ENCODE data around the gene SLC35F3. TPM values are rescaled to one million over a fixed set of nuclear protein-coding genes. Genes with fewer than 3 reads are reported as not detected.

SLC35F3 gene
- total and polyA plus RNA-seq, 2 experiments from 2014 or later = 1.0 to 3.2 TPM

DNA sequence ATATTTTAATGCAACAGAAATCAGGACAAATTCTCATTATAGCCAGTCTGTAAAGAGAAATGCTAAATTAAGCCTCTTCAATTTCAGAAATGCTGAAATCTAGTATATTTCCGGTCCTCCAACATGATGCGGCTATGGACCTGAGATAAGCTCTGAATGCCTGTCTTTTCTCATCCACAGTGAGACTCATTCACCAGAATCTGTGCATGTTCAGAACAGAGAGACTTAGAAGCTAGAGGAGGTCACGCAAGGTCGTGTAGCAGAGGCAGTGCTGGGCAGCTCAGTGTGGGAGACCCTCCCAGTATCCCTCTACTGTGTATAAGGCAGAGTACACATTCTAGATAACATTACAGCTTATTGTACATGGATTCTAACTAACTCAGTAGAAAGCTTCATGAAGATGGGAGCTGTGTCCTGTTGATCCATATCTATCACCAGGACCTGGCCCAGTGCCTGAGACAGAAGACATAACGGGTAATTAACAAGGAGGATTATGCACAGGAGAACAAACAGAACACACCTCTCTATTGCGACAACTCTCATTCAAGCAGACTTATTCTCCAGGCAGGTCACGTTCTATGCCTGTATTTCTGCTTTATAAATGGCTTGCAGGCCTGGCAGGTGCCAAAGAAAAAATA, 371.8 kb downstream of the SLC35F3 start:
- Histone ChIP-seq H3K27me3 (ENCODE audit: insufficient read depth) (no peaks in the 10 kb centered on the region), H4K20me1 (replicated peaks; ENCODE audit: insufficient read depth) (no peaks in the 10 kb centered on the region), H3K4me2 (no peak overlapping the region), H3K4me1 (ENCODE audit: insufficient read depth) (peaks cover 8% of the 10 kb centered on the region), H3K4me3 (no peak overlapping the region), H3K27ac (ENCODE audit: low read depth) (no peak overlapping the region), H3F3A (replicated peaks; ENCODE audit: low read depth) (no peaks in the 10 kb centered on the region), H2AFZ (no peak overlapping the region), H3K36me3 (ENCODE audit: insufficient read depth) (no peaks in the 10 kb centered on the region), H3K9me2 (ENCODE audit: insufficient read depth) (0 out of 2 replicates have a peak, but pooled peaks cover under 1% of the 10 kb centered on the region), H3K79me2 (replicated peaks; ENCODE audit: insufficient read depth) (no peaks in the 10 kb centered on the region)
- Mint-ChIP-seq H3K27me3 (ENCODE audit: insufficient read depth, low read depth, poor library complexity) (no peaks in the 10 kb centered on the region), H3K4me1 (peaks cover 8% of the 10 kb centered on the region), H3K4me3 (no peak overlapping the region), H3K27ac (no peak overlapping the region), H3K9me3 (peaks cover 3% of the 10 kb centered on the region; the same call in 2 of the 3 replicates), H3K36me3 (ENCODE audit: low read depth) (no peaks in the 10 kb centered on the region; the same call in 1 of the 3 replicates)
- no peak for ATAC-seq
- TF ChIP-seq ZNF114 (CRISPR knock-in tag; IDR thresholded peaks at IDR 0.05) = no peak
- no peak for TF ChIP-seq JUNB (IDR thresholded peaks at IDR 0.05; ENCODE audit: unreplicated experiment)
- TF ChIP-seq, protein P1, sequence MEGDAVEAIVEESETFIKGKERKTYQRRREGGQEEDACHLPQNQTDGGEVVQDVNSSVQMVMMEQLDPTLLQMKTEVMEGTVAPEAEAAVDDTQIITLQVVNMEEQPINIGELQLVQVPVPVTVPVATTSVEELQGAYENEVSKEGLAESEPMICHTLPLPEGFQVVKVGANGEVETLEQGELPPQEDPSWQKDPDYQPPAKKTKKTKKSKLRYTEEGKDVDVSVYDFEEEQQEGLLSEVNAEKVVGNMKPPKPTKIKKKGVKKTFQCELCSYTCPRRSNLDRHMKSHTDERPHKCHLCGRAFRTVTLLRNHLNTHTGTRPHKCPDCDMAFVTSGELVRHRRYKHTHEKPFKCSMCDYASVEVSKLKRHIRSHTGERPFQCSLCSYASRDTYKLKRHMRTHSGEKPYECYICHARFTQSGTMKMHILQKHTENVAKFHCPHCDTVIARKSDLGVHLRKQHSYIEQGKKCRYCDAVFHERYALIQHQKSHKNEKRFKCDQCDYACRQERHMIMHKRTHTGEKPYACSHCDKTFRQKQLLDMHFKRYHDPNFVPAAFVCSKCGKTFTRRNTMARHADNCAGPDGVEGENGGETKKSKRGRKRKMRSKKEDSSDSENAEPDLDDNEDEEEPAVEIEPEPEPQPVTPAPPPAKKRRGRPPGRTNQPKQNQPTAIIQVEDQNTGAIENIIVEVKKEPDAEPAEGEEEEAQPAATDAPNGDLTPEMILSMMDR (conservative IDR thresholded peaks at IDR 0.05; ENCODE audit: low read depth in 2 of 2) = no peak
- TF ChIP-seq ZNF331 (CRISPR knock-in tag; IDR thresholded peaks at IDR 0.05; ENCODE audit: low read depth) = no peak
- TF ChIP-seq, protein P2, sequence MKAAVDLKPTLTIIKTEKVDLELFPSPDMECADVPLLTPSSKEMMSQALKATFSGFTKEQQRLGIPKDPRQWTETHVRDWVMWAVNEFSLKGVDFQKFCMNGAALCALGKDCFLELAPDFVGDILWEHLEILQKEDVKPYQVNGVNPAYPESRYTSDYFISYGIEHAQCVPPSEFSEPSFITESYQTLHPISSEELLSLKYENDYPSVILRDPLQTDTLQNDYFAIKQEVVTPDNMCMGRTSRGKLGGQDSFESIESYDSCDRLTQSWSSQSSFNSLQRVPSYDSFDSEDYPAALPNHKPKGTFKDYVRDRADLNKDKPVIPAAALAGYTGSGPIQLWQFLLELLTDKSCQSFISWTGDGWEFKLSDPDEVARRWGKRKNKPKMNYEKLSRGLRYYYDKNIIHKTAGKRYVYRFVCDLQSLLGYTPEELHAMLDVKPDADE (IDR thresholded peaks at IDR 0.05) = no peak
- TF ChIP-seq CREB1 (CRISPR knock-in tag; IDR thresholded peaks at IDR 0.05; ENCODE audit: low read depth) = no peak
- no peak for TF ChIP-seq POLR2AphosphoS5 (IDR thresholded peaks at IDR 0.05; ENCODE audit: low read depth)
- TF ChIP-seq, protein P3, sequence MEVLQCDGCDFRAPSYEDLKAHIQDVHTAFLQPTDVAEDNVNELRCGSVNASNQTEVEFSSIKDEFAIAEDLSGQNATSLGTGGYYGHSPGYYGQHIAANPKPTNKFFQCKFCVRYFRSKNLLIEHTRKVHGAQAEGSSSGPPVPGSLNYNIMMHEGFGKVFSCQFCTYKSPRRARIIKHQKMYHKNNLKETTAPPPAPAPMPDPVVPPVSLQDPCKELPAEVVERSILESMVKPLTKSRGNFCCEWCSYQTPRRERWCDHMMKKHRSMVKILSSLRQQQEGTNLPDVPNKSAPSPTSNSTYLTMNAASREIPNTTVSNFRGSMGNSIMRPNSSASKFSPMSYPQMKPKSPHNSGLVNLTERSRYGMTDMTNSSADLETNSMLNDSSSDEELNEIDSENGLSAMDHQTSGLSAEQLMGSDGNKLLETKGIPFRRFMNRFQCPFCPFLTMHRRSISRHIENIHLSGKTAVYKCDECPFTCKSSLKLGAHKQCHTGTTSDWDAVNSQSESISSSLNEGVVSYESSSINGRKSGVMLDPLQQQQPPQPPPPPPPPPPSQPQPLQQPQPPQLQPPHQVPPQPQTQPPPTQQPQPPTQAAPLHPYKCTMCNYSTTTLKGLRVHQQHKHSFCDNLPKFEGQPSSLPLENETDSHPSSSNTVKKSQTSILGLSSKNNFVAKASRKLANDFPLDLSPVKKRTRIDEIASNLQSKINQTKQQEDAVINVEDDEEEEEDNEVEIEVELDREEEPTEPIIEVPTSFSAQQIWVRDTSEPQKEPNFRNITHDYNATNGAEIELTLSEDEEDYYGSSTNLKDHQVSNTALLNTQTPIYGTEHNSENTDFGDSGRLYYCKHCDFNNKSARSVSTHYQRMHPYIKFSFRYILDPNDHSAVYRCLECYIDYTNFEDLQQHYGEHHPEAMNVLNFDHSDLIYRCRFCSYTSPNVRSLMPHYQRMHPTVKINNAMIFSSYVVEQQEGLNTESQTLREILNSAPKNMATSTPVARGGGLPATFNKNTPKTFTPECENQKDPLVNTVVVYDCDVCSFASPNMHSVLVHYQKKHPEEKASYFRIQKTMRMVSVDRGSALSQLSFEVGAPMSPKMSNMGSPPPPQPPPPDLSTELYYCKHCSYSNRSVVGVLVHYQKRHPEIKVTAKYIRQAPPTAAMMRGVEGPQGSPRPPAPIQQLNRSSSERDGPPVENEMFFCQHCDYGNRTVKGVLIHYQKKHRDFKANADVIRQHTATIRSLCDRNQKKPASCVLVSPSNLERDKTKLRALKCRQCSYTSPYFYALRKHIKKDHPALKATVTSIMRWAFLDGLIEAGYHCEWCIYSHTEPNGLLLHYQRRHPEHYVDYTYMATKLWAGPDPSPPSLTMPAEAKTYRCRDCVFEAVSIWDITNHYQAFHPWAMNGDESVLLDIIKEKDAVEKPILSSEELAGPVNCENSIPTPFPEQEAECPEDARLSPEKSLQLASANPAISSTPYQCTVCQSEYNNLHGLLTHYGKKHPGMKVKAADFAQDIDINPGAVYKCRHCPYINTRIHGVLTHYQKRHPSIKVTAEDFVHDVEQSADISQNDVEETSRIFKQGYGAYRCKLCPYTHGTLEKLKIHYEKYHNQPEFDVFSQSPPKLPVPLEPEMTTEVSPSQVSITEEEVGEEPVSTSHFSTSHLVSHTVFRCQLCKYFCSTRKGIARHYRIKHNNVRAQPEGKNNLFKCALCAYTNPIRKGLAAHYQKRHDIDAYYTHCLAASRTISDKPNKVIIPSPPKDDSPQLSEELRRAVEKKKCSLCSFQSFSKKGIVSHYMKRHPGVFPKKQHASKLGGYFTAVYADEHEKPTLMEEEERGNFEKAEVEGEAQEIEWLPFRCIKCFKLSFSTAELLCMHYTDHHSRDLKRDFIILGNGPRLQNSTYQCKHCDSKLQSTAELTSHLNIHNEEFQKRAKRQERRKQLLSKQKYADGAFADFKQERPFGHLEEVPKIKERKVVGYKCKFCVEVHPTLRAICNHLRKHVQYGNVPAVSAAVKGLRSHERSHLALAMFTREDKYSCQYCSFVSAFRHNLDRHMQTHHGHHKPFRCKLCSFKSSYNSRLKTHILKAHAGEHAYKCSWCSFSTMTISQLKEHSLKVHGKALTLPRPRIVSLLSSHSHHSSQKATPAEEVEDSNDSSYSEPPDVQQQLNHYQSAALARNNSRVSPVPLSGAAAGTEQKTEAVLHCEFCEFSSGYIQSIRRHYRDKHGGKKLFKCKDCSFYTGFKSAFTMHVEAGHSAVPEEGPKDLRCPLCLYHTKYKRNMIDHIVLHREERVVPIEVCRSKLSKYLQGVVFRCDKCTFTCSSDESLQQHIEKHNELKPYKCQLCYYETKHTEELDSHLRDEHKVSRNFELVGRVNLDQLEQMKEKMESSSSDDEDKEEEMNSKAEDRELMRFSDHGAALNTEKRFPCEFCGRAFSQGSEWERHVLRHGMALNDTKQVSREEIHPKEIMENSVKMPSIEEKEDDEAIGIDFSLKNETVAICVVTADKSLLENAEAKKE (CRISPR knock-in tag; IDR thresholded peaks at IDR 0.05) = no peak
- no peak for TF ChIP-seq NANOG (IDR thresholded peaks at IDR 0.05; ENCODE audit: borderline replicate concordance)
- TF ChIP-seq STAT1 (IDR thresholded peaks at IDR 0.05; ENCODE audit: unreplicated experiment) = no peak
- TF ChIP-seq, protein P4, sequence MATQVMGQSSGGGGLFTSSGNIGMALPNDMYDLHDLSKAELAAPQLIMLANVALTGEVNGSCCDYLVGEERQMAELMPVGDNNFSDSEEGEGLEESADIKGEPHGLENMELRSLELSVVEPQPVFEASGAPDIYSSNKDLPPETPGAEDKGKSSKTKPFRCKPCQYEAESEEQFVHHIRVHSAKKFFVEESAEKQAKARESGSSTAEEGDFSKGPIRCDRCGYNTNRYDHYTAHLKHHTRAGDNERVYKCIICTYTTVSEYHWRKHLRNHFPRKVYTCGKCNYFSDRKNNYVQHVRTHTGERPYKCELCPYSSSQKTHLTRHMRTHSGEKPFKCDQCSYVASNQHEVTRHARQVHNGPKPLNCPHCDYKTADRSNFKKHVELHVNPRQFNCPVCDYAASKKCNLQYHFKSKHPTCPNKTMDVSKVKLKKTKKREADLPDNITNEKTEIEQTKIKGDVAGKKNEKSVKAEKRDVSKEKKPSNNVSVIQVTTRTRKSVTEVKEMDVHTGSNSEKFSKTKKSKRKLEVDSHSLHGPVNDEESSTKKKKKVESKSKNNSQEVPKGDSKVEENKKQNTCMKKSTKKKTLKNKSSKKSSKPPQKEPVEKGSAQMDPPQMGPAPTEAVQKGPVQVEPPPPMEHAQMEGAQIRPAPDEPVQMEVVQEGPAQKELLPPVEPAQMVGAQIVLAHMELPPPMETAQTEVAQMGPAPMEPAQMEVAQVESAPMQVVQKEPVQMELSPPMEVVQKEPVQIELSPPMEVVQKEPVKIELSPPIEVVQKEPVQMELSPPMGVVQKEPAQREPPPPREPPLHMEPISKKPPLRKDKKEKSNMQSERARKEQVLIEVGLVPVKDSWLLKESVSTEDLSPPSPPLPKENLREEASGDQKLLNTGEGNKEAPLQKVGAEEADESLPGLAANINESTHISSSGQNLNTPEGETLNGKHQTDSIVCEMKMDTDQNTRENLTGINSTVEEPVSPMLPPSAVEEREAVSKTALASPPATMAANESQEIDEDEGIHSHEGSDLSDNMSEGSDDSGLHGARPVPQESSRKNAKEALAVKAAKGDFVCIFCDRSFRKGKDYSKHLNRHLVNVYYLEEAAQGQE (IDR thresholded peaks at IDR 0.05; ENCODE audit: unreplicated experiment) = no peak
- TF ChIP-seq EZH2phosphoT487 (IDR thresholded peaks at IDR 0.05; ENCODE audit: unreplicated experiment) = no peak
- TF ChIP-seq EZH2 (IDR thresholded peaks at IDR 0.05; ENCODE audit: low read depth, unreplicated experiment) = no peak
- DNase-seq (ENCODE audit: low spot score) = no peak
